ENCODE results near the gene TPD52L1.

- TF ChIP-seq POLR2AphosphoS5 (IDR thresholded peaks at IDR 0.05; ENCODE audit: low read depth) (no peak), CTCF (conservative IDR thresholded peaks at IDR 0.05; ENCODE audit: low read depth in 2 of 2) (no peak), EZH2 (IDR thresholded peaks at IDR 0.05; ENCODE audit: low read depth, unreplicated experiment) (no peak), EZH2phosphoT487 (IDR thresholded peaks at IDR 0.05; ENCODE audit: unreplicated experiment) (no peak), CREB1 (CRISPR knock-in tag; IDR thresholded peaks at IDR 0.05; ENCODE audit: low read depth) (no peak), REST (IDR thresholded peaks at IDR 0.05; ENCODE audit: unreplicated experiment) (no peak), JUNB (IDR thresholded peaks at IDR 0.05; ENCODE audit: unreplicated experiment) (no peak), ZNF114 (CRISPR knock-in tag; IDR thresholded peaks at IDR 0.05) (no peak), ETS1 (IDR thresholded peaks at IDR 0.05) (no peak), STAT1 (IDR thresholded peaks at IDR 0.05; ENCODE audit: unreplicated experiment) (no peak)
Observed at GRCh38 chr6:125294036-125294435, 140.5 kb downstream of the TPD52L1 start.

Measured in GM23338 (cell line).